Measurements from ENCODE around the gene NF1. TPM values are rescaled to one million over a fixed set of nuclear protein-coding genes. Genes with fewer than 3 reads are reported as not detected.

NF1 gene
- total RNA-seq, 1 donor from 2014 or later: 58.7 TPM

DNA sequence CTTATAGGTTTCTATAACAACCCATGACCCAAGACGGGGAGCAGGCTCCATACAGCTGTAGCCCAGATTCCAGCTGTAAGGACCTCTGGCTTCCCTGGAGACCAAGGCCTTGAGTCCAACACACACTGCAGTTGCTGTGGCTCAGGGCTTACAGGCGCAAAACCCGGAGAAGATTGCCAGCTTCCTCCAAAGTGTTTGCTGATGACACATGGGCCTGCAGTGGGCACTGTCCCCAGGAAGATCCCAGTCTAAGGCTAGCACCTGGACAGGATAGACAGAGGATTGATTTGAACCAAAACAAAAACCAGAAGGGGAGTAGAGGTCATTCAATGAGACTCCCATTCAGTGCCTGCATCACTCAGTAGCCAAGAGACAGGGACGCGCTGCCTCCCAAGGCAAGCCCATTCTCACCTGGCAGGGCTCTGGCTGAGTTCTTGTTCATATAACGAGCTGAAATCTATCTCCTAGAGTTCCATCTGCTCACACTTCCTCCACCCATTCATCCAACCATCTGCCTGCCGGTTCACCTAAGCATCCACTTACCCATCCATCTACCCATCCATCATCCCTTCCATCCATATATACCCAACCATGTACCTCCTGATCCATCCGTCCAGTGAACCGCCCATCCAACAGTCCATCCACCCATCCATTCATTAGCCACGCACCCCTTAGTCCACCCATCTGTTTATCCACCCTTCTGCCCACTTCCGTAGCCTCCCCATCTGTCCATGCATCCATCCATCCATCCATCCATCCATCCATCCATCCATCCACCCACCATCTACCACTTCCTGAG, 306.9 kb downstream of the NF1 start:
- intact Hi-C loops (cut with DNase I): no loop called here
- Histone ChIP-seq H3K9me3 (no peaks in the 10 kb centered on the region), H3K4me3 (no peak overlapping the region), H3K27ac (no peak overlapping the region), H3K4me1 (no peaks in the 10 kb centered on the region), H3K36me3 (no peaks in the 10 kb centered on the region), H3K27me3 (no peaks in the 10 kb centered on the region)
- TF ChIP-seq POLR2A (IDR thresholded peaks at IDR 0.05): no peak
- TF ChIP-seq POLR2AphosphoS5 (IDR thresholded peaks at IDR 0.05; ENCODE audit: insufficient read depth in 1 of 2, low read depth in 1 of 2): no peak
- TF ChIP-seq, protein P1, sequence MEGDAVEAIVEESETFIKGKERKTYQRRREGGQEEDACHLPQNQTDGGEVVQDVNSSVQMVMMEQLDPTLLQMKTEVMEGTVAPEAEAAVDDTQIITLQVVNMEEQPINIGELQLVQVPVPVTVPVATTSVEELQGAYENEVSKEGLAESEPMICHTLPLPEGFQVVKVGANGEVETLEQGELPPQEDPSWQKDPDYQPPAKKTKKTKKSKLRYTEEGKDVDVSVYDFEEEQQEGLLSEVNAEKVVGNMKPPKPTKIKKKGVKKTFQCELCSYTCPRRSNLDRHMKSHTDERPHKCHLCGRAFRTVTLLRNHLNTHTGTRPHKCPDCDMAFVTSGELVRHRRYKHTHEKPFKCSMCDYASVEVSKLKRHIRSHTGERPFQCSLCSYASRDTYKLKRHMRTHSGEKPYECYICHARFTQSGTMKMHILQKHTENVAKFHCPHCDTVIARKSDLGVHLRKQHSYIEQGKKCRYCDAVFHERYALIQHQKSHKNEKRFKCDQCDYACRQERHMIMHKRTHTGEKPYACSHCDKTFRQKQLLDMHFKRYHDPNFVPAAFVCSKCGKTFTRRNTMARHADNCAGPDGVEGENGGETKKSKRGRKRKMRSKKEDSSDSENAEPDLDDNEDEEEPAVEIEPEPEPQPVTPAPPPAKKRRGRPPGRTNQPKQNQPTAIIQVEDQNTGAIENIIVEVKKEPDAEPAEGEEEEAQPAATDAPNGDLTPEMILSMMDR (IDR thresholded peaks at IDR 0.05): no peak
- DNase-seq (ENCODE audit: extremely low spot score in 2 of 2): no peak

DNA sequence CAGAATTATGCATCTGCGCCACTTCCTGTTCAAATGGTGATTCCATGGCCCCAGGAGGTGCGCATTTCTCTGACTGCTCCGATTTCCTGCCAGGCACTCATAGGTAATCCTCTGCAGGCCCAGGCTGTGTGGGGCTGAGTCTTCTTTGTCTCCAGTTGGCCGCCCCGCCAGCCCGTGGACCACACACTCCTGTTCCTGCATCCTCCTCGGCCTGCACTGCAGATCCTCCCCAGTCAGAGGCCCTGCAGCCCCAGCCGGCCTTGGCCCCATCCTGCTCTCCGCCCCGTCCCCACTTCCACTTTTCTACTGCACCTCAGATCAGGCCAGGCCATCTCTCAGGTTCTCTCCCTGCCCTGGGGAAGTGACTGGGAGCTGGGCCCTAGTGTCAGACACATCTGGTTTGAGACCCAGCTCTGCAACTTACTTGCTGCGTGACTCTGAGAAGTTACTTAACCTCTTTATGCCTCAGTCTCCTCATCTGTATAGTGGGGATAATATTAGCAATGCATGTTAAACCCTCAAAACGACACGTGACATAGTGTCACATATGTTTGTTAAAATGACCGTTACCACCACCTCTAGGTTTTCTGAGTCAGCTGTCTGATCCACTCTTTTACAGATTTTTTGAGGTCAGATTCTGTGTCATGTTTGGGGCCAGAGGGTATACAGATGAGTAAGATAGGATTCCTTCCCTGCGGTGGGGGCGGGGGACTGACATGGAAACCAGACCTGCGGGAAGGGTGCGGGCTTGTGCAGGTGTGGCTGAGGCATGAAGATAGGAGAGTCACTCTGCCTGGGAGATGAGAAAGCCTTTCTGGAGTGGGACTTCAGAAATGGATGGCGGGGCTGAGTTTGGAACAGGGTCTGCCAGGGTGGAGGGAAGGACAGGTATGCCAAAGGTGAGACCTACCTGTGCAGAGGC, 309.5 kb downstream of the NF1 start:
- Histone ChIP-seq H3K4me1 (no peaks in the 10 kb centered on the region), H3K4me3 (no peak overlapping the region), H3K27ac (no peak overlapping the region), H3K27me3 (no peaks in the 10 kb centered on the region), H3K9me3 (no peaks in the 10 kb centered on the region), H3K36me3 (no peaks in the 10 kb centered on the region)
- DNase-seq (ENCODE audit: extremely low spot score in 2 of 2): no peak
- intact Hi-C loops (cut with DNase I): no loop called here
- TF ChIP-seq, protein P1 (IDR thresholded peaks at IDR 0.05): no peak
- TF ChIP-seq POLR2AphosphoS5 (IDR thresholded peaks at IDR 0.05; ENCODE audit: insufficient read depth in 1 of 2, low read depth in 1 of 2) (no peak), POLR2A (IDR thresholded peaks at IDR 0.05) (no peak)

DNA sequence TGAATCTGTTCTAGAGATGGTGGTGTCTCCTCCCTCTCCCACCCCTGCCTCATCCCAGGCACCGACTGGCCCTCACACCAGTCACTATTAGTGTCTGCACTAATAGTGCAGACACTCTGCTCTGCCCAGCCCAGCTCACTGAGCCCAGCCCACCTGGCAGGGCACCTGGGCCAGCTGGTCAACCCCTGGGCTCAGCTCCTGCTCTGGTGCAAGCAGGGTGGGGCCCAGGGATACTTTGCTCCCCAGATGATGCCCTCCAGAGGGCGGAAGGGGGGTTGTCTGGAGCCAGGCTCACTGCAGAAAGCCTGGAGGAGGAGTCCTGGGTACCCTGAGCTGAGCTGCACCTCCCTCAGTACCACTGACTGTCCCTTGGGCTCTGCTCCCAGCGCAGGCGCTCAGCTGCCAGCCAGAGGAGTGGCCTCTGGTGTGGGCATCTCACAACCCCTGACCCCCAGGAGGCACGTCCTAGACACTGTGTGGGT, 311.2 kb downstream of the NF1 start:
- no peaks in the 10 kb centered on the region for H3K27me3 ChIP-seq
- no peaks in the 10 kb centered on the region for H3K4me1 ChIP-seq
- H3K9me3 ChIP-seq: no peaks in the 10 kb centered on the region
- no peak overlapping the region for H3K27ac ChIP-seq
- TF ChIP-seq, protein P1 (IDR thresholded peaks at IDR 0.05): no peak
- no peak for TF ChIP-seq POLR2A (IDR thresholded peaks at IDR 0.05)
- TF ChIP-seq POLR2AphosphoS5 (IDR thresholded peaks at IDR 0.05; ENCODE audit: insufficient read depth in 1 of 2, low read depth in 1 of 2): no peak
- no peak for DNase-seq (ENCODE audit: extremely low spot score in 2 of 2)
- intact Hi-C loops (cut with DNase I): no loop called here
- no peaks in the 10 kb centered on the region for H3K36me3 ChIP-seq
- H3K4me3 ChIP-seq: no peak overlapping the region

DNA sequence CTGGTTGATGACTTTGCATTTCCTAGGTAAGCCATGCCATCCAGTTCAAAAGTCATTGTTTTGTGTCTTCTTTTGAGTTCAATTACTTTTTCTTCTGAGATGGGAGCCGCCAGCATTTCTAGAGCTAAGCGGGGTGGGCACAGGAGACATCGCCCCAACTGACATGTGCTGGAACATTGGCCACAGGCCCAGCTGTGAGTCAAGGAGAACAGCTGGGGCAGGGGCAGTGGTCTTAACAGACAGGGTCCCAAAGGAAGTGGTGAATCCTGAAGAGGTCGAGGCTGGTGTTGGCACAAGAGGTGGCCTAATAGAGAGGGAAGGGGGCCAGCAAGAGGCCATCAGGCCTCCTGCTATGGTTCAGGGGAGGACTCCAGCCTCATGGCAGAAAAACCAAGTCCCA, 313.8 kb downstream of the NF1 start:
- no peaks in the 10 kb centered on the region for H3K9me3 ChIP-seq
- no peak overlapping the region for H3K27ac ChIP-seq
- intact Hi-C loops (cut with DNase I): no loop called here
- no peaks in the 10 kb centered on the region for H3K27me3 ChIP-seq
- no peaks in the 10 kb centered on the region for H3K4me1 ChIP-seq
- H3K36me3 ChIP-seq: no peaks in the 10 kb centered on the region
- no peak for DNase-seq (ENCODE audit: extremely low spot score in 2 of 2)
- H3K4me3 ChIP-seq: no peak overlapping the region
- no peak for TF ChIP-seq POLR2A (IDR thresholded peaks at IDR 0.05)
- no peak for TF ChIP-seq POLR2AphosphoS5 (IDR thresholded peaks at IDR 0.05; ENCODE audit: insufficient read depth in 1 of 2, low read depth in 1 of 2)
- TF ChIP-seq, protein P1 (IDR thresholded peaks at IDR 0.05): no peak
